CMK (cell line): Measurements from ENCODE around the gene ALDOB.

Experiments used
- DNase-seq: peaks from one replicate; pipeline ENCODE4 v3.0.0-alpha.2; 2010; ENCODE audit warnings: low read depth

The ALDOB gene

DNA sequence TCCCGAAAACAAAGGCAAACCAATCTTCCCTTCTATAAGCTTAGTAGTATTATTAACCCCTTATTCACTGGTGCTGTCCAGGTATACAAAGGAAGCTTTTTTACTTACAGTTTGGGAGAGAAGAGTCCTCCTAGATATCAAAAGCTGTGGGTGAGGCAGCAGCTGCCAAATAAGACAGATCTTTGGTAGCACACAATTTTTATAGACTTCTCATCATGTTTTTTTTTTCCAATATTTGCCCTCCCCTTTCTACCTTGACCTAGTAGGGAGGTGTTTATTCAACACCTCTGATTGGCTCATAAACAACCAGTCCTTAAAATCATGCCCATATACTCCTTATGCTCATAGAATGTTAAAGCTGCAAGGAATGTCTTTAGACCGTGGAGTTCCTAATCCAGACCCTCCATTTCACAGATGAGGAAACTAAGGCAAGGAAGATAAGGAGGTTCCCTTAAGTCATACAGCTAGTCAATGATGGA is at the start of gene ALDOB:
Gene ALDOB (minus strand): TSS at position 174 of the 479 bp plus-strand sequence. CDS start 4,887 bp downstream, outside the sequence.
- DNase-seq: no peak

DNA sequence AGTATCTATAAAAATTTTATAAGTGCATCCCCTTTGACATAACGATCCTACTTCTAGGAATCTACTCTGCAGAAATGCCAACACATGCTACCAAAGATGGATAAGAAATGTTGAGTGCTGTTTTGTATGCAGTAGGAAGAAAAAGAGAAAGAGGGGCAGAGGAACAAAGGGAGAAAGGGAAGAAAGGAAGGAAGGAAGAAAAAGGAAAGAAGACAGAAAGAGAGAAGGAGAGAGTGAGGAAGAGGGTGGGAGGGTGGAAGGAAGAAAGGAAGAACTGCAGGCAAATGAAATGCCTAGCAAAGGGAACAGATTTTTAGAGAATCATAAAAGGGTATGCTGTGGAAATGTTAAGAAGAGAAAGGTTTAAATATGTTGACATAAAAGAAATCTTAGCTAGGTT is 48.5 kb upstream of the ALDOB start:
- DNase-seq: no peak

DNA sequence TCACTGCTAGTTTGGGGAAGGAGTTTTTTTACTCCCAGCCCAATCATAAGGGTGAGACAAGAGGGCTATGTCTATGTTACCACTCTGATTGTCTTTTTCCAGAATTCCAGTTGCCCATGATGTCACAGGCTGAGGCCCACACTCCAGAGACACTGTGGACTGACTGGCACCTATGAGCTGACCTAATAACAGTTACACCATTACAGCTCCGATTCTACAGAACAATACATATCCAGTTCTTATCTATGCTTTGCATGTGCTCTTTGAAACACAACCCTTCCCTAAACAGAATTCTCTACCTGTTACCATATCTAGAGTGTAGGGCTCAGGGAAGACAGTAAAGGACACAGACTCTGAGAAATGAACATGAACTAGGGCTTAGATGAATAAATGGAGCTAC is 45.7 kb upstream of the ALDOB start:
- no peak for DNase-seq

DNA sequence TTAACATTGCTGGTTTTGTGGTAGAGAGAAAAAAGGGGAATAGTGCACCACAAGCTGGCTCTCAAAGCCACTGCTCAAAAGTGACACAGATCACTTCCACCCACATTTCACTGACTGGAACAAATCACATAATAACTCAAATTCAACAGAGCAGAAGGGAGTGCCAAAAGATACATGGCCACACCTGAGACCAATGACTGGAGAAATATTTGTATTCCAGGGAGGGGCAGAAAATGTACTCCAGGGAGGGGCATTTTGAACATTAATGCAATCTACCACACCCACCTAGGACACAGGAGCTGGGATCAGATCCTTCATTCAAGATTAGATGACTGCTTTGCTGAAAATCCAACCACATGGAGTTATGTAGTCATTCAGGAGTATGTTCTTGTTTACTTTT is 44.8 kb upstream of the ALDOB start:
- DNase-seq: no peak

DNA sequence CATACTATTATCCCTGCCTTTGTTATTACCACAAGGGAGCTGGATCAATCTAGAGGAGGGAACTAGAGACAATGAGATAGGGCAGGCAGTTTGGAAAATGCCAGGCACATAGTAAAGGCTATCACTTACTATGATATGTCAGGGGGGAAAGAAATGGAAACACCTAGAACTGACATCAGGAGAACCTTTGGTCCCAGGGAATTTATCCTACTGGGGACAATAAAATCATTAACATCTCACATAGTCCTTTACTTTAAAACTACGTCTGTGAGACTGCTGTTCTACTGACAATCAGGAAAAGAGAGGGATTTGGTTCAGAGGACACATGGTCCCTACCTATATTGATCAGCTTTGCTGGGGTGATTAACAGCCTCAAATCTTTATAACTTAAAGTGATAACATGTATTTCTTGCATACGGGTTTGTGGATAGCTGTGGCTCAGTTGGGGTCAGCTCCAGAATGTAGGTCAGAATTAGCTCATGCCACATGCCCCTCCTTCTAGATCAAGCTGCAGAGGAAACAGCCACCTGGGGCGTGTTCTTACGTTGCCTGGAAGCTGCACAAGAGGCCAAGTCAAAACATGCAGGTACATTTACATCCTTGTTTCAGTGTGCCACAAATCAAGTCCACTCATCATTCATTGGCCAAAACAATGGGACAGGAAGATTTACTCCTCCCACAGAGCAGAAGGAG is 43.9 kb upstream of the ALDOB start:
- DNase-seq: no peak

DNA sequence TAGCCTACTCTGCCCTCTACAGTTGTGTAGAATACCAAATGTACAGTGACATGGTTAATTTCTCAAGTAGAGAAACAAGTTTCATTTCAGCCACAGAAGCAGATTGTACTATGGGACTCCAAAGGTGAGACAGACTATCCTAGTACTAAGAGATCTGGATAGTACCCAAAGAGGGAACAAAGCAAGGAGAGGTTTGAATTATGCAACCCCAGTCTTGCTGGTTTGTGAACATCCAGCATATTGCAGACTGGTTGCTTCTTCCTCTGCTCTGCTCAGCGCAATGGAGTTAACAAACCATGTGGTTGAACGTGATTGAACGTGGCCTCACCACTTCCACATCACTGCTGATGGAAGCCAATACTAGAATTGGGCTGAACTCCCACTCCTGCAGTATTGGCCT is 43.3 kb upstream of the ALDOB start:
- DNase-seq: no peak

DNA sequence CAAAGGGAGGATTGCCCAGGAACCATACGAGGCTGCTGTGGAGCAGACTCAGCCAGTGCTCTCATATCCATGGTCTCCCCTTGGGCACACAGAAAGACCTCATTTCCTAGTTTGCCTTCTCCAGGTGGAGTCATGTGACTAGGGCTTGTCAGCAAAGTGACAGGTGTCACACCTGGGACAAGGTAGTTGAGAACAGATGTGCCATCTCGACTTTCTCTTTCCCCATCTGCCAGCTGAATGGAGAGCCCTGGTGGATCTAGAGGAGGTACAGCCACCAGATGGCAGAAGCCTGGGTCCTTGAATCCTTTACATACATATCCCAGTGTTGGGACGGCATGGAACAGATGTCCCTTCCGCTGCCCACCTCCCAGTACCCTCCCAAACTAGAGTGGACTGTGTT is 42.9 kb upstream of the ALDOB start:
- DNase-seq: no peak

DNA sequence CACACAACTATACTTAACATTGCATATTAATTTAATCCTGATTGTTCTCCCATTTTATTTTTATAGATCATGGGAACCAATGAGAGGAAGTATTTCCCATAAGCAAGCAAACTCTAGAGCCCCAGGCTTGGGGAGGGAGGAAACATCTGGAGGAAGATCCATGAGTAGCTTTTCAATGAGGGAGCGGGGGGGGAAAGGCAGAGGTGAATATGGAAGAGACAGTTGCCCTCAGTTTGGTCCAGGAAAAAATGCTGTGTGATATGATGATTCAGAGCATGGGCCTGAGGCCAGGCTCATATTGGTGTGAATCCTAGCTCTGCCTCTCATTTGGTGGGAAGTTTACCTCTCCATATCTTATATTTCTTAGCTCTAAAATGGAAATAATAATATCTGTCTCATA is 42.2 kb upstream of the ALDOB start:
- no peak for DNase-seq

DNA sequence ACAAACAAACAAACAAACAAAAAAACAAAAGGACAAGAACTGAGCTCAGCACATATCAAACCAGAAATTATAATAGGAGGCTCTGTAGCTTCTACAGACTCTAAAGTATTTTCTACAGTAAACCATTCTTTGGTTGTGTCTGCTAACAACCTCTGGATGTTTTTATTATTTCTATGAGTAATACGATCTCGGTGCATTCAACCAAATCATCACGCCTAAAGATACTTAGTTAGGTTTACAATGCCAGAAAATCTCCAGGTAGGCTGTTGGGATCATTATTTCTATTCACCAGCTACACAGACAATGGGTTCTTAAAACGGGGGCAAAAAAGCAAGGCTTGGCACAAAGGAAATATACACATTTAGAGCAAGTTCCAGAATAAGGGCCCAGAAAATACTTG is 41.6 kb upstream of the ALDOB start:
- no peak for DNase-seq

DNA sequence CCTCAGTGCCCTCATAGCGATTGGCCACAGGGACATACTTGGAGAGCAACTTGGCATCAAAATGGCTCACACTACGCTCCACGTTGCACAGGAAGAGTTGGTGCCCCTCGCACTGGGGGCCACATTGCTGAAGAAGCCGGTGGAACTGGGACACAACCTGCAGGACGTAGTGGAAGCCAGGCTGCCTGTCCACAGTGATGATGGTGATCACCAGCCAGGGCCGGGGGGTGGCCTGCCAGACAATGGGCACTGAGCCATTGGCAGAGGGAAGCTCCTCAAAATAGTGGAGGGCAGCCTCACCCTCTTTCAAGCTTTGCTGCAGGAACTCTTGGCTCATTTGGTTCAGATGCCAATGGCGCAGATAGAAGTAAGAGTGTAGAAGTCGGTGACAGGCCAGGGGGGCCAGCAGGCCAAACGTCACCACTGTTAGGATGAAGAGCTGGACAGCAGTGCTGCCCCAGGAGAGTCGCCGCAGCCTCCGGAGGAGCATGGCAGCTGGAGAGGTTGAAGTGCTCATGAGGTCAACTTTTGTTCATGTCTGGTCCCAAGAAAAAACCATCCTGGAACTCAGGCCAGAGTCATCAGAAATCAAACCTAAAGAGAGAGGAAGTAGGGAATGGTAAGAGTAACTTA is 41.1 kb upstream of the ALDOB start:
- DNase-seq: no peak

DNA sequence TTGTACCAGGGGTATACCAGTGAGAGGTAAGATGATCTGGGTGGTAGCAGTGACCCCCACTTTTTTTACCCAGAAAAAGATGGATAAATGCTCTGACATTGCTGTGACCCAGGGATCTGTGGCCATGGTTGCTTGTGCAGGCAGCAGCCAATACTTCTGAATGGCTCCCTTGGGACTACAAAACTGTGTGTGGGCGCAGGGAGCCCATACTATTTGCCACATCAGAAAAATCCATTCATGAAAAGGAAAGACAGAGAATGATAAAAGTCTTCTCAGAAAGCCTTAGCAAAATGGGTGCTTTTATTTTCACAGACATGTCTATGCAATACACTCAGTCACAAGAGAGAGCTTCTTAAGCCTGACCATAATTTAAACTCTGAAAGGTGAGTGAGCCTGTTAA is 37.3 kb upstream of the ALDOB start:
- DNase-seq: no peak

DNA sequence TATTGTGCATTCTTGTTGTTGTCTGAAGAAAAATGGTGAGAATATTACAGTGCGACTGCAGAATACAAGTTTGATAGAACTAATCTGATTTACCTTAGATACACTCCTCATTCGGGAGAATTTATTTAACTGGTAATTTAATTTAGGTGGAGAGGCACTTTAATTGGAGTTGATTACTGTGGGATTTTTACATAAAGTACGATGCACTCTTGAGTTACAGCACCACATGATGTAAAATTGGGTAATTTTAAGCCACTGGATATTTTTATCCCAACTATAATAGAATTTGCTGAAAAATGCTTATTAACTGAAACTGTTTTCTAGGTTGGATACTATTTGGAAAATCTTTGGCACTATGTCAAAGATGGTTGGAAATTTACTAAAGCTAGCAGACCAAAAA is 35.4 kb upstream of the ALDOB start:
- no peak for DNase-seq

DNA sequence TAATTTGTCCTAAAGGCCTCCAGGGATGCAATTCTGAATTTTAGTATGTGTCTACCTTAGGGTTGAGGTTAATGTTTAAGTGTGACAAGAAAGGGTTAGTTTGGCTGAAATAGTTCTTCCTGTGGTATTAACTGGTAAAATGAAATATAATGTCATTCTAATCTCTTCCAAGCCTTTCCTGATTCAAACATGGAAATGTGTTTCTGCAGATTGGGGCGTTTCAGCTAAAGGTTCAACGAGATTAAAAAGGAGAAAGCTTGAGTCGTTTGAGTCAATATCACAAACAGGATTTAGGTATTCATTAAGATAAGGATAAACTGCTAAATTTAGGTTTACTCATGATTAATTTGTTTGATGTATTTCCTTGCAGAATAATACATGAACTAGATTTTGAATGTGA is 34.4 kb upstream of the ALDOB start:
- no peak for DNase-seq

DNA sequence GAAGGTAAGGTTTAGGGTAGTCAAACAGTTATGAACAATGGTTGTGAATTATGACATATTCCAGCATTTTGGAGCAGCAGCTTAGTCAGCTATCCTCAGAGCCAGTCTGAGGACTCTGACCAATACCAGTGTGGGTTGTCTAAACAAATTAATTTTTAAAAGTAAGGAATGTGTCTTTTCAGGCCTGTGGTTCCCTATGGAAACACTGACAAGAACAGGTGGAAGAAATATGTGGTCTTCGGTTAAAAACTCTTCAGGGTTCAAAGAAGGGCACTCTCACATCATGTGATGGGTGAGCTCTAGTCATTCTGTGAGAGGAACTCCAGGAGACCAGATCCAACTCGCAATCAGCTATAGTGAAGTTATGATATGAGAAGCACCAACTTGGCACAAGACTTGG is 33.5 kb upstream of the ALDOB start:
- no peak for DNase-seq

DNA sequence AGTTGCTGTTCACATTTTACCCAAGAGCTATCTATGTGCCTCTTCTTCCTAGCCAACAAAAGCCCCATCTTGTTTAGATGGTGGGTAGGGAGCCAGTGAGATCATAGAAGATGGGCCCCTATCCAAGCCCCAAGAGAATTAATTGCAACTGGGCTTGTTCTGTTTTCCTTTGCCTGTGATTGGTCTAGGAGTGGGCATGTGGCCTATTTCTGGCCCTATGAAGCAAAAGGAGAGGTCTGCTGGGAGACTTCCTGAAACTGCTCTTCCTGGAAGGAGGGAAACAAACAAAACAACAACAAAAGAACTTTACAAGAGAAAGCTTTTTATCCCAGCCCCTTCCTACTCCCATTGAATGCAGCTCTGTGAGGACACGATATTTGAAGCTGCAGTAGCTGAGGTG is 32.5 kb upstream of the ALDOB start:
- no peak for DNase-seq

DNA sequence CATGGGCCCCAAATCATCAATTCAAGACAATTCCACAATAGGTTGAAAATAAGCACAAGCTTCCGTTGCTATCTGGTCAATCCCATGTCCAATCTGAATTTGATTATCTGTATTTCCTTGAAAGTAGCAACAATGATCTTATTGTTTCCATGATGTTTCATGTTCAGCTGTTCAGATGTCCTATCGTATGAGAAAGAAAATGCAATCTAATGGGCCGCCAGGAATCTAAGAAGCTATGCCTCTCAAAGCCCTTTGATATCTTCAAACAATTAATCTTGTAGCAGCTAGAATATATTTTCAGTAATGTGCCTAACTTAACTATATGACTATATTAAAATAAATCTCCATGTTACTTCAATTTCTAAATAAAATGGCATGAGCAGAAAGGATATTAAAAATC is 32.1 kb upstream of the ALDOB start:
- DNase-seq: no peak

DNA sequence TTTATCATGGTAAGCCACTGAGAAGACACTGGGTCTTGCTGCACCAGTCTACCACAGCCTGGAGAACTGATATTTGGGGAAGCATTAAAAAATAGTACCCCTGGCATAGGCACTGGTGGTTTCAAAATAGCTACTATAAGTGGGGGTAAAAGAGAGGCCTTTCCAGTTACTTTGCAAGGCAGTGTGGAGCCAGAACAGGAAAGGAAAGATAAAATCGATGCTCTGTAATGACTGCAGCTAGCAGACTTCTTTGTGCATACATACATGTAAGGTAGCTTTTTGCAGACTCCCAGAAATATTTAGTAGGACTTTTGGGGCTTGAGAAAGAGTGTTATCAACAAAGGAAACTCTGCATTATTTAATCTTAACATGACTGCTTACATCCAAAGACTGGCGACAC is 31.3 kb upstream of the ALDOB start:
- DNase-seq: no peak

DNA sequence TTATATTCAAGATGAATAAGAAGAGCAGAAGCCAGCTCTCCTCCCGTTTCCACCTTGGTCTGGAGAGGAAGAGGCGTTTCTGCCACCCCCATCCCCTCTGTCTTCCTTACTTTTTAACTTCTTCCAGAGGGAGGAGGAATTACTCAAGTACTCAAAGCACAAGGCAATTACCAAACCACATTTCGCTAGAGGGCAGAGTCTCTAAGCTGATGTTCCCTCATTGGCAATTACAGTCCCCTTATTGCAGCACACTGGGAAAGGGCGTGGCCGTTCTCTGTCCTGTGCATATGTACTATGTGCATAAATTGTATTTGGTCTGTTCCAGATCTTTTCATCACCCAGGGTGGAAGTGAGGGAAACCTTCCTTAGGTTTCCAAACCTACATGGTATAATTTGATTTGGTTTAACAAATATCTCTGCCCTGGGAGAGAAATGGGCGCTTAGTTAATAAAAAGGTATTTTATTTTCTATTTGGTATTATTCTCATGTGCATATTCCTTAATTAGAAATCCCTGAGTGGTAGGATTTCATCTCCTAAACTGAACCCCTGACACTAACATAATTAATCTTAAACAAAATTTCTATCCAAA is 29.8 kb upstream of the ALDOB start:
- peak; percentile 47 for DNase-seq

DNA sequence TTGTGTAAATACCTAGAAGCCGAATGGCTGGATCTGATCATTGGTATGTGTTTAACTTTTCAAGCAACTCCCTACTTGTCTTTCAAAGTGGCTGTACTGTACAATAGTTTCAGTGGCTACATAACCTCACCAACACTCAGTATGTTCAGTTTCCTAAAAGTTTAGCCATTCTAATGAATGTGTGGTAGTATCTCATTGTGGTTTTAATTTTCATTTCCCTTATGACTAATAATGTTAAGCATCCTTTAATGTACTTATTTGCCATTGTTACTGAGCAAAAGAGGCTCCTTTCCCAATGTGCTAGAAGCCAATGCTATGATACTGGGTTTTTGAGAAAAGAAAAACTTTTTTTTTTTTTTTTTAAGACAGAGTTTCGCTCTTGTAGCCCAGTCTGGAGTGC is 27.8 kb upstream of the ALDOB start:
- DNase-seq: no peak

DNA sequence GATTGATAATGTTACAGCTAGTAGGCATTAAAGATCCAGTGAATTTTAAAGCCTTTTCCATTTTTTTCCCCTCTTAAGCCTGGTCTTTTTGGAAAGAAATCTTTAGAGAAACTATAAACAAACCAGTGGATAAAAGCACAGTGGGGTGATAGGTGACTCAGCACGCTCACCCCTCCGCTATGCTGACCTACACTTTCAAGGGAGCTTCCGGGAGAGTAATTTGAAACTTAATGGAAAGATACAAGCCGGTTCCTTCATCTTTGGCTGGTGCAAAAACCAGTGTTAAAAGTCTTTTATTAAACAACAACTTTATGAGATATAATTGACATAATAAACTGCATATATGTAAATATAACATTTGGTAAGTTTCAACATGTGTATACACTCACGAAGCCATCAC is 27.0 kb upstream of the ALDOB start:
- DNase-seq: no peak

DNA sequence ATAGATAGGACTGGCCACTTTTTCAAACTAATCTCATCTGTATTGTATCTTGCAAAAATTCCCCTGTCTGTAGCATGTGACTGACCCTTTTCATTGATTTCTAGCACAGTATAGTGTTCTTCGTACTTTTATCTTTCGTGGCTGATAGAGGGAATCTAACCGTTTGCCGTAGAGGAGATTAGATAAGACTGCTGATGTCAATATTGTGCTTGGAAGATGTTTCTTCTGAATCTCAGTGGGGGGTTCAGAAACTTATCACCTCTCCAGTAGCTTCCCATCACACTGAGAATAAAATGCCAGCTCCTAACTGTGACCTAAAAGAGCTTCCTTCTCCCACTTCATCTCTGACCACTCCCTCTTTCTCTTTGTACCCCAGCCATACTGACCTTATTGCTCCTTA is 25.4 kb upstream of the ALDOB start:
- peak; percentile 36 for DNase-seq

DNA sequence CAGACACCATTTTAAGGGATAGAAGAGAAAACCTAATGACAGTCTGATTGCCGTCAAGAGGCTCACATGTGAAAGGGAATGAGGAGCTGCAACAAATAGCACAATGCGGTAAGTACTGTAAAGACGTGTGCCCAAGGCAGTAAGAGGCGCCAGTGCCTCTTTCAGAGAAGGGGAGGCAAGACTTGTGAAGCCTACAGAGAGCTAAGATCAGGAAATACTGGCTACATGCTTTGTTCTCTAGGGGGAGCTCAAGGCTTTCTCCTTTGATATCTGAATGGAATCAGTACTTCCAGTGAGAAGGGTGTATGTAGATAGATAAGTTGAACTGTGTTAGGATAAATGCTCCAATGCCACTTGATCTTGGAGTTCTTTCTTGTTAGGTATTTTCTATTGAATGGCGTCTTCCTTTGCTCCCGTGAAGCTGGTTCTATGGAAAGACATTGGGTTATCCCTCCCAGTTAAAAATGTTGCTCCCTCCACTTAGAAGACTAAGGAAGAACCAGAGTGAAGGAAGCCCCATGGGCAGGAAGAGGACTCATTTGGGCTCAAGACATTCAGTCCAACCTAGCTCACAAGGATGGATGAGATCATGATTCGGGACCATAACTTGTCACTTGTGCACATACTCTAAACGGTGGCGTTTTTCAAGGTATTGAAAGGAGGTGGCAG is 23.5 kb upstream of the ALDOB start:
- peak; percentile 29 for DNase-seq

DNA sequence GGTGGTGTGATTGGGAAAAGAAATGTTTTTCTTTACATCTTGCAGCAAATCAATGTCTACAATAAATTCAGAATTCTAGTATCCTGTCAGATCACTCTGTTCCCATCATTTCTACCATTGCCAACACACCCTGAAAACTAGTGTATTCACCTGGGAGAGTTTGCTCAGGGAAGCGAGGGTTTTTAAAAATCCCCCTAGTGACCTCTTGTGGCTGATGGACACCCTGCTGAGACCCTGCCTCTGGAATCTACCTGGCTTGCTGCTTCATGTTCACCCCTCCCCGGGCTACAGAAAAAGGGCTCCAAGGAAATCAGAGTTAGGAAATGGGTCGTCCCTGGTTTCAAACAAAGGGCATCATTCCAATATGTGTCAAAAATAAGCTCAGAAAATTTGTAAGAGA is 21.4 kb upstream of the ALDOB start:
- DNase-seq: no peak
